Lower lobe of right lung (tissue), 2 donors: ENCODE measurements around the gene MMS19. TPM values are rescaled to one million over a fixed set of nuclear protein-coding genes. Genes with fewer than 3 reads are reported as not detected.
A peak's percentile ranks its signal among the peaks of the same experiment; 100 is the strongest.

Experiments used
- ATAC-seq, 2 donors: fragments of 200-7000 bp; cut with Tn5 transposase; one replicate each; pipeline ENCODE4 v1.9.1; 2020 to 2022; ENCODE audit warnings: mild to moderate bottlenecking in 2 of 2, moderate library complexity in 2 of 2
- DNase-seq: peaks from one replicate; pipeline ENCODE4 v3.0.0-alpha.2; 2020
- H3K27ac ChIP-seq: fragments of 200-600 bp; one replicate; pipeline ENCODE4 v1.8.0; 2022
- H3K27me3 ChIP-seq: fragments of 200-600 bp; one replicate; pipeline ENCODE4 v1.8.0; 2022; ENCODE audit warnings: low read depth
- H3K36me3 ChIP-seq: fragments of 200-600 bp; one replicate; pipeline ENCODE4 v1.8.0; 2022; ENCODE audit warnings: mild to moderate bottlenecking
- H3K4me1 ChIP-seq: fragments of 200-600 bp; one replicate; pipeline ENCODE4 v1.8.0; 2022
- H3K4me3 ChIP-seq: fragments of 200-600 bp; one replicate; pipeline ENCODE4 v1.8.0; 2022; ENCODE audit warnings: mild to moderate bottlenecking
- H3K9me3 ChIP-seq: fragments of 200-600 bp; one replicate; pipeline ENCODE4 v1.8.0; 2022
- CTCF ChIP-seq: fragments of 200-600 bp; IDR thresholded peaks from one replicate; pipeline ENCODE4 v1.8.0; 2022; ENCODE audit warnings: antibody characterized with exemption, mild to moderate bottlenecking
- intact Hi-C: fragments of 100-400 bp; cut with DNase I; formaldehyde crosslinking; loops from one replicate; pipeline ENCODE4 v1.11.0; 2022
- total RNA-seq: library from RNA; stranded (reverse); fragmentation: NEBNext Ultra II Directional; extraction: Animal tissue kit (Norgen Biotek cat#: 25700); gene quantifications from one replicate; pipeline ENCODE4 v1.2.1, GENCODE V29; 2021
- donor health status: DM: no; HTN: yes; CAD: no; lungs with severe emphysema.

Gene MMS19
- total RNA-seq, 1 donor from 2014 or later = 65.5 TPM

GRCh38 chr10:97505152-97505551 is 6.9 kb upstream of the MMS19 start:
- Histone ChIP-seq H3K4me1 (peaks cover 32% of the 10 kb centered on the region), H3K27me3 (no peaks in the 10 kb centered on the region), H3K36me3 (no peaks in the 10 kb centered on the region), H3K9me3 (no peaks in the 10 kb centered on the region), H3K4me3 (no peak overlapping the region), H3K27ac (no peak overlapping the region)
- intact Hi-C loops = no loop called here
- TF ChIP-seq CTCF = no peak
- ATAC-seq = no peak
- no peak for DNase-seq

GRCh38 chr10:97503406-97503805 is 5.2 kb upstream of the MMS19 start:
- no peaks in the 10 kb centered on the region for H3K27me3 ChIP-seq
- no peaks in the 10 kb centered on the region for H3K36me3 ChIP-seq
- intact Hi-C loops = no loop called here
- H3K4me1 ChIP-seq = peaks cover 35% of the 10 kb centered on the region
- TF ChIP-seq CTCF = no peak
- H3K27ac ChIP-seq = peak overlapping the region; percentile 91
- no peaks in the 10 kb centered on the region for H3K9me3 ChIP-seq
- peak; percentile 64 for DNase-seq
- ATAC-seq = no peak
- no peak overlapping the region for H3K4me3 ChIP-seq

GRCh38 chr10:97502916-97503315 is 4.7 kb upstream of the MMS19 start:
- Histone ChIP-seq H3K4me1 (peaks cover 35% of the 10 kb centered on the region), H3K36me3 (no peaks in the 10 kb centered on the region), H3K27ac (peak overlapping the region; percentile 91), H3K4me3 (no peak overlapping the region), H3K27me3 (no peaks in the 10 kb centered on the region), H3K9me3 (no peaks in the 10 kb centered on the region)
- ATAC-seq (no peak), DNase-seq (no peak)
- no peak for TF ChIP-seq CTCF
- intact Hi-C loops = no loop called here

- ATAC-seq = no peak
- peak overlapping the region; percentile 91 for H3K27ac ChIP-seq
Observed at GRCh38 chr10:97500297-97500575, 2.0 kb upstream of the MMS19 start.

GRCh38 chr10:97499561-97500296 is 1.5 kb upstream of the MMS19 start:
- Histone ChIP-seq H3K27me3 (no peaks in the 10 kb centered on the region), H3K4me1 (peaks cover 56% of the 10 kb centered on the region), H3K4me3 (peak overlapping the region; percentile 99), H3K9me3 (no peaks in the 10 kb centered on the region), H3K27ac (peak overlapping the region; percentile 91), H3K36me3 (no peaks in the 10 kb centered on the region)
- peak; percentile 81 for DNase-seq
- ATAC-seq = no peak
- intact Hi-C loops = no loop called here
- TF ChIP-seq CTCF = no peak

More at GRCh38 chr10:97500297-97500575, 2.0 kb upstream of the MMS19 start:
- Histone ChIP-seq H3K4me1 (peaks cover 55% of the 10 kb centered on the region), H3K36me3 (no peaks in the 10 kb centered on the region), H3K9me3 (no peaks in the 10 kb centered on the region), H3K27me3 (no peaks in the 10 kb centered on the region), H3K4me3 (peak overlapping the region; percentile 99)
- intact Hi-C loops = no loop called here
- DNase-seq = no peak
- no peak for TF ChIP-seq CTCF
